ENCODE data around the gene SNAPC4. TPM values are rescaled to one million over a fixed set of nuclear protein-coding genes. Genes with fewer than 3 reads are reported as not detected.
A peak's percentile ranks its signal among the peaks of the same experiment; 100 is the strongest.

The SNAPC4 gene
- total and polyA plus RNA-seq, 9 of the 15 experiments (the other 6 are each of a cell fraction or from before 2014, with no cell fraction given): 0.21 to 21.8 (median 8.8) TPM

DNA sequence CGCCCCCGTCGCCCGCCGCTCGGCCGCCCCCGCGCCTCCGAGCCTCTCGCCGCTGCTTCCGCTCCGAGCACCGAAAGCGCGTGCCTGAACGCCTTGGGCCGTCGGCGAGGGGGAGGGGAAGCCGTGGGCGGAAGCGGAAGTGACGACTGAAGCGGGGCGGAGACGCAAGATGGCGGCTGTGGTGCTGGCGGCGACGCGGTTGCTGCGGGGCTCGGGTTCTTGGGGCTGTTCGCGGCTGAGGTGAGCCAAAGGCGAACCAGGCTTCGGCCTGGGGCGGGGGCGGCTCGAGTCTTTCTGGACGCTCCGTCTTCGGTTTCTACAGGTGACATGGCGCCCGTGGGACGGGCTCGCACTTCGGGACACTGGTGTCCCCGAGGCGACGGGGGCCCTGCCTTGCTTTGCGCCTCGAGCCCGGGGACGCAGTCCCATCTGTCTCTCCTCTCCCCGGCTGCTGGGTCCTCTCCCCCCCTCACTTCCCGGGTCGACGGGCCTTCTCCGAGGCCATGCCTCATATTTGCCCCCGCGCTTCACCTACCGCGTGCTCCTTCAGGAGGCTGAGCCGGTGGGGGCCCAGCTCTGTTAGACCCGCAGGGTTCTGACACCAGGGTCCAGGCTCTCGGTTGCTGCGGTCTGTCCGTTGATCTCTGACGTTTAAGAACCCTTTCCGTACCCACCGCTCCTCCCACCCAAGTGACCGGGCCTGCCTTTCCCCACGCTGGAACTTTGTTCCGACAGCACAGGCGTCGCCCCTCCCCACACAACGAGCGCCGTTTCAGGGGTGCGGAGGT lies 10.7 kb upstream of the SNAPC4 start, which contains the start of the genes ENTR1 and PMPCA (continued):
- no peak for TF ChIP-seq EWSR1 (IDR thresholded peaks at IDR 0.05; ENCODE audit: borderline replicate concordance, low read depth, partially characterized antibody)
- peak; percentile 77 for TF ChIP-seq ZFX (CRISPR knock-in tag; IDR thresholded peaks at IDR 0.05)
- TF ChIP-seq GTF2A2 (tag; IDR thresholded peaks at IDR 0.05): no peak
- no peak for TF ChIP-seq RBM22 (IDR thresholded peaks at IDR 0.05; ENCODE audit: low read depth, low read length, poor library complexity, severe bottlenecking)
- no peak for TF ChIP-seq CBX2 (IDR thresholded peaks at IDR 0.05; ENCODE audit: insufficient read depth, low read length, poor library complexity, severe bottlenecking)
- TF ChIP-seq ZNF785 (CRISPR knock-in tag; IDR thresholded peaks at IDR 0.05): no peak
- no peak for TF ChIP-seq ZNF551 (CRISPR knock-in tag; IDR thresholded peaks at IDR 0.05)
- TF ChIP-seq, protein P1, sequence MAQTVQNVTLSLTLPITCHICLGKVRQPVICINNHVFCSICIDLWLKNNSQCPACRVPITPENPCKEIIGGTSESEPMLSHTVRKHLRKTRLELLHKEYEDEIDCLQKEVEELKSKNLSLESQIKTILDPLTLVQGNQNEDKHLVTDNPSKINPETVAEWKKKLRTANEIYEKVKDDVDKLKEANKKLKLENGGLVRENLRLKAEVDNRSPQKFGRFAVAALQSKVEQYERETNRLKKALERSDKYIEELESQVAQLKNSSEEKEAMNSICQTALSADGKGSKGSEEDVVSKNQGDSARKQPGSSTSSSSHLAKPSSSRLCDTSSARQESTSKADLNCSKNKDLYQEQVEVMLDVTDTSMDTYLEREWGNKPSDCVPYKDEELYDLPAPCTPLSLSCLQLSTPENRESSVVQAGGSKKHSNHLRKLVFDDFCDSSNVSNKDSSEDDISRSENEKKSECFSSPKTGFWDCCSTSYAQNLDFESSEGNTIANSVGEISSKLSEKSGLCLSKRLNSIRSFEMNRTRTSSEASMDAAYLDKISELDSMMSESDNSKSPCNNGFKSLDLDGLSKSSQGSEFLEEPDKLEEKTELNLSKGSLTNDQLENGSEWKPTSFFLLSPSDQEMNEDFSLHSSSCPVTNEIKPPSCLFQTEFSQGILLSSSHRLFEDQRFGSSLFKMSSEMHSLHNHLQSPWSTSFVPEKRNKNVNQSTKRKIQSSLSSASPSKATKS (CRISPR knock-in tag; IDR thresholded peaks at IDR 0.05): no peak
- TF ChIP-seq HDGF (IDR thresholded peaks at IDR 0.05): no peak
- TF ChIP-seq, protein P2, sequence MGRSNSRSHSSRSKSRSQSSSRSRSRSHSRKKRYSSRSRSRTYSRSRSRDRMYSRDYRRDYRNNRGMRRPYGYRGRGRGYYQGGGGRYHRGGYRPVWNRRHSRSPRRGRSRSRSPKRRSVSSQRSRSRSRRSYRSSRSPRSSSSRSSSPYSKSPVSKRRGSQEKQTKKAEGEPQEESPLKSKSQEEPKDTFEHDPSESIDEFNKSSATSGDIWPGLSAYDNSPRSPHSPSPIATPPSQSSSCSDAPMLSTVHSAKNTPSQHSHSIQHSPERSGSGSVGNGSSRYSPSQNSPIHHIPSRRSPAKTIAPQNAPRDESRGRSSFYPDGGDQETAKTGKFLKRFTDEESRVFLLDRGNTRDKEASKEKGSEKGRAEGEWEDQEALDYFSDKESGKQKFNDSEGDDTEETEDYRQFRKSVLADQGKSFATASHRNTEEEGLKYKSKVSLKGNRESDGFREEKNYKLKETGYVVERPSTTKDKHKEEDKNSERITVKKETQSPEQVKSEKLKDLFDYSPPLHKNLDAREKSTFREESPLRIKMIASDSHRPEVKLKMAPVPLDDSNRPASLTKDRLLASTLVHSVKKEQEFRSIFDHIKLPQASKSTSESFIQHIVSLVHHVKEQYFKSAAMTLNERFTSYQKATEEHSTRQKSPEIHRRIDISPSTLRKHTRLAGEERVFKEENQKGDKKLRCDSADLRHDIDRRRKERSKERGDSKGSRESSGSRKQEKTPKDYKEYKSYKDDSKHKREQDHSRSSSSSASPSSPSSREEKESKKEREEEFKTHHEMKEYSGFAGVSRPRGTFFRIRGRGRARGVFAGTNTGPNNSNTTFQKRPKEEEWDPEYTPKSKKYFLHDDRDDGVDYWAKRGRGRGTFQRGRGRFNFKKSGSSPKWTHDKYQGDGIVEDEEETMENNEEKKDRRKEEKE (IDR thresholded peaks at IDR 0.05; ENCODE audit: borderline replicate concordance in 1 of 2, control insufficient read depth in 1 of 2, low read depth in 2 of 2, low read length in 1 of 2): no peak
- TF ChIP-seq CTCFL (IDR thresholded peaks at IDR 0.05; ENCODE audit: borderline replicate concordance, insufficient read depth, low read depth, low read length, poor library complexity, severe bottlenecking): no peak
- peak; percentile 23; the same call in 1 of the 2 replicates for TF ChIP-seq ZNF121 (CRISPR knock-in tag; conservative IDR thresholded peaks at IDR 0.05)
- no peak; the same call in 1 of the 2 replicates for TF ChIP-seq TCF7 (IDR thresholded peaks at IDR 0.05; ENCODE audit: borderline replicate concordance)
- TF ChIP-seq ZFPM2 (CRISPR knock-in tag; IDR thresholded peaks at IDR 0.05): no peak
- no peak for TF ChIP-seq WHSC1 (IDR thresholded peaks at IDR 0.05; ENCODE audit: low read length)
- no peak for TF ChIP-seq SMARCB1 (IDR thresholded peaks at IDR 0.05; ENCODE audit: insufficient read length, low read depth)
- TF ChIP-seq RBM34 (IDR thresholded peaks at IDR 0.05; ENCODE audit: borderline replicate concordance, insufficient read depth, low read length): no peak
- no peak for TF ChIP-seq ZNF561 (CRISPR knock-in tag; conservative IDR thresholded peaks at IDR 0.05)
